IPS DF 6.9 (cell line): ENCODE data around the gene ST3GAL6.

Experiments
- DNase-seq: peaks from one replicate; pipeline ENCODE4 v3.0.0-alpha.2; 2013; ENCODE audit warnings: low read depth, low spot score
- H3K27ac ChIP-seq: one replicate; pipeline ENCODE4 v1.5.1; 2013; ENCODE audit warnings: low read length, control low read depth
- H3K27me3 ChIP-seq: 2 replicates; pipeline ENCODE4 v1.6.1; 2013; ENCODE audit warnings: mild to moderate bottlenecking, low read length; ENCODE audit not compliant: control insufficient read depth, insufficient read depth
- H3K36me3 ChIP-seq: 2 replicates; pipeline ENCODE4 v1.6.1; 2013; ENCODE audit warnings: low read length; ENCODE audit not compliant: control insufficient read depth, insufficient read depth
- H3K4me1 ChIP-seq: 2 replicates; pipeline ENCODE4 v1.6.1; 2013; ENCODE audit warnings: low read length; ENCODE audit not compliant: control insufficient read depth, insufficient read depth
- H3K4me3 ChIP-seq: 2 replicates; pipeline ENCODE4 v1.5.1; 2013; ENCODE audit warnings: mild to moderate bottlenecking, low read length
- H3K9me3 ChIP-seq: 2 replicates; pipeline ENCODE4 v1.6.1; 2013; ENCODE audit warnings: low read length, inconsistent platforms; ENCODE audit not compliant: control insufficient read depth, insufficient read depth
- WGBS: extraction: QIAGEN DNeasy Blood & Tissue Kit; methylation state at CpG from one replicate; pipeline ENCODE4 v1.1.7; 2013; ENCODE audit warnings: mixed read lengths, missing lambda C conversion rate; ENCODE audit not compliant: insufficient read length, insufficient coverage; 5-methylcytosine and 5-hydroxymethylcytosine counted together

ST3GAL6 gene

GRCh38 chr3:98772022-98772421 lies 8.9 kb downstream of the ST3GAL6 start:
- no peaks in the 10 kb centered on the region for H3K27me3 ChIP-seq
- no peak for DNase-seq
- H3K9me3 ChIP-seq, result no peaks in the 10 kb centered on the region
- WGBS, result no CpG with 5 or more reads among the region's 2 CpGs
- H3K4me1 ChIP-seq, result no peaks in the 10 kb centered on the region
- no peaks in the 10 kb centered on the region for H3K36me3 ChIP-seq
- H3K27ac ChIP-seq, result no peak overlapping the region
- H3K4me3 ChIP-seq, result no peak overlapping the region

- Histone ChIP-seq H3K9me3 (no peaks in the 10 kb centered on the region), H3K36me3 (no peaks in the 10 kb centered on the region), H3K27ac (no peak overlapping the region), H3K4me1 (no peaks in the 10 kb centered on the region), H3K4me3 (no peak overlapping the region), H3K27me3 (no peaks in the 10 kb centered on the region)
- no CpG with 5 or more reads among the region's 3 CpGs for WGBS
- no peak for DNase-seq
Observed at GRCh38 chr3:98775459-98776139, 12.5 kb downstream of the ST3GAL6 start.

- H3K9me3 ChIP-seq, result no peaks in the 10 kb centered on the region
- H3K4me1 ChIP-seq, result no peaks in the 10 kb centered on the region
- no peaks in the 10 kb centered on the region for H3K36me3 ChIP-seq
Observed at GRCh38 chr3:98776140-98776493, 13.0 kb downstream of the ST3GAL6 start.

GRCh38 chr3:98777286-98777685 lies 14.1 kb downstream of the ST3GAL6 start:
- Histone ChIP-seq H3K27ac (no peak overlapping the region), H3K4me1 (no peaks in the 10 kb centered on the region), H3K9me3 (no peaks in the 10 kb centered on the region), H3K4me3 (no peak overlapping the region), H3K27me3 (no peaks in the 10 kb centered on the region), H3K36me3 (no peaks in the 10 kb centered on the region)
- DNase-seq, result no peak
- WGBS, result no CpG with 5 or more reads among the region's 2 CpGs

More at GRCh38 chr3:98776140-98776493, 13.0 kb downstream of the ST3GAL6 start:
- Histone ChIP-seq H3K27ac (no peak overlapping the region), H3K4me3 (no peak overlapping the region), H3K27me3 (no peaks in the 10 kb centered on the region)
- no peak for DNase-seq

- no peaks in the 10 kb centered on the region for H3K27me3 ChIP-seq
- H3K27ac ChIP-seq, result no peak overlapping the region
- no peak overlapping the region for H3K4me3 ChIP-seq
- no peaks in the 10 kb centered on the region for H3K4me1 ChIP-seq
- no peaks in the 10 kb centered on the region for H3K9me3 ChIP-seq
- no peak for DNase-seq
- no peaks in the 10 kb centered on the region for H3K36me3 ChIP-seq
Observed at GRCh38 chr3:98777801-98778220, 14.7 kb downstream of the ST3GAL6 start.

DNA sequence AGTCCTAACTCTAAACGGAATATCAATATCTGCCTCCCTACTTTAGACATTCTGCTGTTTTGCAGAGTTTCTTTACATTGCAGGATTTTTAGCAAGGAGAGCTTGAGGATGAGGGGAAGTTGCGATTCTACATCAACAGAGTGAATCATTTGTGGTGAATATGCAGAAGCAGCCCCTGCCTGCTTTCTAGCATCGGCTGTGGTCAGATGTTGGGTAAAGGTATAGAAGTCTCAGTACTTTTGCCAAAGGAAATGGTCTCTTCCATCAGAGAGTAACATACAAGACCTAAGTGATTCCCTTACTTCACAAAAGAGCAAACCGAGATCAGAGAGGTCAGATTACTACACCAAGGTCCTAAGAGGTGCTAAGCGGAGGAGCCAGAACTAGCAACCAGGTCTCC lies 15.2 kb downstream of the ST3GAL6 start:
- no peak for DNase-seq

DNA sequence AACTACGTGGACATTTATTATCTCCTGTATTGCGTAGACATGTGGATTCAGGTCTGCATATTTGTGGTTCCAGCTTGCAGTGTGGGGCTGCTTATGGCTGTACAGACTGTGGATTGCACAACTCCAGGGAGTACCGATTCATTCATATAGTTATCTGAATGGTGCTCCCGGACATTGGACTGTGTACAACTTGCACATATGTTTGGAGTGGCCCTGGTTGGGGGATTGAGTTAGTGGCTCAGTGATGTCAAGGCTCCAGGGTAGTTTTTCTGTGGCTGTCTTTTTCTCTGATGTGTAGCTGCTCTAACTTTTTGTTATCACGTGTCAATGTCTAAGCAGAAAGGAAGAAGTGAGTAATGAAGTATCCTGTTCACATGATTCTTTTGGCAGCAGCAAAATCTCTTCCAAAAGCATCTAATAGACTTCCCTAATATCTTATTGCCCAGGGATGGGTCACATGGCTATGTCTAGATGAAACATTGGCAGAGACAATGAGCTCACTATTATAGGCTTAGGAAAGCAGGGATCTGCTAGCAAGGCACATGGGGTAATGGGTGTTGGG lies 15.8 kb downstream of the ST3GAL6 start:
- Histone ChIP-seq H3K36me3 (no peaks in the 10 kb centered on the region), H3K27ac (no peak overlapping the region), H3K4me1 (no peaks in the 10 kb centered on the region), H3K27me3 (no peaks in the 10 kb centered on the region), H3K4me3 (no peak overlapping the region), H3K9me3 (no peaks in the 10 kb centered on the region)
- WGBS, result no CpG with 5 or more reads among the region's 5 CpGs
- no peak for DNase-seq

More for the DNA sequence above, 15.2 kb downstream of the ST3GAL6 start:
- WGBS, result no CpG with 5 or more reads among the region's 5 CpGs
- Histone ChIP-seq H3K9me3 (no peaks in the 10 kb centered on the region), H3K36me3 (no peaks in the 10 kb centered on the region), H3K27ac (no peak overlapping the region), H3K27me3 (no peaks in the 10 kb centered on the region), H3K4me1 (no peaks in the 10 kb centered on the region), H3K4me3 (no peak overlapping the region)

DNA sequence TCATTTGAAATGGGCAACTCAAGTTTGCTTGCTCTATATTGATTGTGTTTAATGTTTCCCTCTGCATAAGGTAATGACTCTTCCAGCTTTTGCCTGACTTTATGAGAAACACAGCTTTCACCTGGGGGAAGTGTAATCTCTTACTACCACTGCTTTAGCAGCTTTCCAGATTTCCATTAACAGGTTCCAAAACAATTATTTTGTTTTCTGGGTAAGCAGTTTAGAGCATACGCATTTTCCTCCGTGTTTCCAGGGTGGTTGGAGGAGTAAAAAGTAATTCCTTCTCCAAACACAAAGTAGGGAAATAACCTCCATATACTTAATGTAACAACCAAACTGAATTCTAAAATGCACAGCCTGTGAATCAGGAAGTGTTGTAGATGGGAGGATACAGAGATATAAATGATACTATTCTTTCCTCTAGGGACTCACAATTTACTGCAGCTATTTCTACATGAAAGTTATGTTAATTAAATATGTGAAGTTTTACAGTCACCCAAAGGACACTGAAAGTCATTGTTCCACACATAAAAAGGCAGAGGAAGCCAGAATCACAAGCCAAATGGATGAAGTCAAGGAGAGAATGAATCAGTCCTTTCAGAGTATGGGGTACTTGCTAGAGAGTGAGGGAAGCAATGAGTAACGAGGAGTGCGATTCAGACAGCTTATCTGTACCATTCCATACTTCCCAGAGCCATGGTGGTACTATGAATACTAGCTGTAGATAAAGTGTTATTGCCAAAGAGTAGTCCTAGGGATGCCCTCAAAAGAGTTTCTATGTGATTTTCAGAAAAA lies 16.6 kb downstream of the ST3GAL6 start:
- no CpG with 5 or more reads among the region's 4 CpGs for WGBS
- H3K36me3 ChIP-seq, result no peaks in the 10 kb centered on the region
- H3K4me1 ChIP-seq, result no peaks in the 10 kb centered on the region
- no peaks in the 10 kb centered on the region for H3K9me3 ChIP-seq
- no peak overlapping the region for H3K27ac ChIP-seq
- no peaks in the 10 kb centered on the region for H3K27me3 ChIP-seq
- H3K4me3 ChIP-seq, result no peak overlapping the region
- DNase-seq, result no peak

DNA sequence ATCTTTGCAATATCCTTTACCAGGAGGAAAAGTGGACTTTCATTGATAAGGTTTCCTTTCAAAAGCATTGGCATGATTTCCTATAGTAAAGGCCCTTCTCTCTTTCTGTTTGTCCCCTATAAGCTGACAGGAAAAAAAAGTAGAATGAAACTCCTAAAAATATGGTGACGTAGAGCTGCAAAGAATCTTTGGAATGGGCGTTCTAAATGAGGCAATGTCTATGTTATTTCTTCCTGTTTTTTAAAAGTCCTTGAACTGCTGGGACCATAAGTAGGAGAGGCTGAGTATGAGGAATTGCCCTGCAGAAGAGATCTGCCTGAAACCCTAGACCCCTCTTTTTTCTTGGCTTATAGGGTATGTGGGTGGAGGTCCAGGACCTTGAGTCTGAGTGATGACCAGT lies 17.2 kb downstream of the ST3GAL6 start:
- Histone ChIP-seq H3K4me1 (no peaks in the 10 kb centered on the region), H3K27me3 (no peaks in the 10 kb centered on the region), H3K9me3 (no peaks in the 10 kb centered on the region), H3K4me3 (no peak overlapping the region), H3K27ac (no peak overlapping the region), H3K36me3 (no peaks in the 10 kb centered on the region)
- no CpG with 5 or more reads among the region's 2 CpGs for WGBS
- DNase-seq, result no peak

- Histone ChIP-seq H3K36me3 (no peaks in the 10 kb centered on the region), H3K27me3 (no peaks in the 10 kb centered on the region), H3K4me1 (no peaks in the 10 kb centered on the region), H3K27ac (no peak overlapping the region), H3K9me3 (no peaks in the 10 kb centered on the region), H3K4me3 (no peak overlapping the region)
- WGBS, result no CpG with 5 or more reads among the region's 8 CpGs
- no peak for DNase-seq
Observed at GRCh38 chr3:98782824-98783500, 19.8 kb downstream of the ST3GAL6 start.
